Measurements from ENCODE around the gene CLASP2.

DNA sequence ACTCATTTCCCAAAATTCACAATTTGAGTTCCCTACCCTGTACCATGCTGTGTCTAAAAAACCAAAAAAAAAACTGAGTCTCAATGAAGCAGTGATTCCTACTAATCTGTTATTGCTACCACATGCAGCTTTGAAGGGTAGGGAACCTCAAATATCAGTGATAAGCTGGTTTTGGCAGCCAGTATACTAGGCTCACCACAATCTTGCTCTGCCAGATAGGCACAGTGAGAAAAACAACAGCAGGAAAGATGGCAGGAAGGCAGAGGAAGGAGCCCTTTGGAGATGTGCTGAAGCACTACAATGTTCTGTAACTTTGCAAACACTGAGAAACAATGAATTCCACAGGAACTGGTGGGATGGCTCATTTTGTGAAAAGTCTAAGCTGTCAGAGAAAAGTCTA lies 180.9 kb downstream of the CLASP2 start:
- TF ChIP-seq ZFP30 (CRISPR knock-in tag; IDR thresholded peaks at IDR 0.05) (no peak), BACH2 (CRISPR knock-in tag; IDR thresholded peaks at IDR 0.05; ENCODE audit: borderline replicate concordance) (no peak), ISL1 (CRISPR knock-in tag; IDR thresholded peaks at IDR 0.05) (no peak), ZFP3 (CRISPR knock-in tag; IDR thresholded peaks at IDR 0.05) (no peak), RARB (CRISPR knock-in tag; IDR thresholded peaks at IDR 0.05) (no peak), TCF4 (CRISPR knock-in tag; IDR thresholded peaks at IDR 0.05; ENCODE audit: borderline replicate concordance) (no peak), ARNTL (CRISPR knock-in tag; IDR thresholded peaks at IDR 0.05; ENCODE audit: borderline replicate concordance, low read depth) (no peak), ZNF70 (CRISPR knock-in tag; IDR thresholded peaks at IDR 0.05) (no peak), ZC3H10 (CRISPR knock-in tag; IDR thresholded peaks at IDR 0.05) (no peak), ESRRG (CRISPR knock-in tag; IDR thresholded peaks at IDR 0.05) (no peak), PATZ1 (CRISPR knock-in tag; IDR thresholded peaks at IDR 0.05; ENCODE audit: borderline replicate concordance) (no peak), PPARA (CRISPR knock-in tag; IDR thresholded peaks at IDR 0.05; ENCODE audit: borderline replicate concordance) (no peak)

All from SK-N-SH treated with all-trans-retinoic acid at 6 μM for 48 hours (cell line).